Liver (tissue), 3 donors: Measurements from ENCODE around the gene SMYD3.

ENCODE experiments used
- EGR1 ChIP-seq, 2 donors: IDR thresholded peaks; 2 replicates each; pipeline ENCODE4 v1.6.1; 2016 to 2018; ENCODE audit warnings: antibody characterized with exemption in 2 of 2, low read depth in 2 of 2
- FOXA1 ChIP-seq: IDR thresholded peaks from 2 replicates; pipeline ENCODE4 v1.6.1; 2016; ENCODE audit warnings: antibody characterized with exemption
- JUND ChIP-seq, 2 donors: IDR thresholded peaks; 2 replicates each; pipeline ENCODE4 v1.6.1; 2016; ENCODE audit warnings: antibody characterized with exemption in 2 of 2
- MAX ChIP-seq: IDR thresholded peaks from 2 replicates; pipeline ENCODE4 v1.6.1; 2016; ENCODE audit warnings: antibody characterized with exemption
- NR2F2 ChIP-seq: IDR thresholded peaks from 2 replicates; pipeline ENCODE4 v1.6.1; 2016; ENCODE audit warnings: antibody characterized with exemption
- RAD21 ChIP-seq, 2 donors: IDR thresholded peaks; 2 replicates each; pipeline ENCODE4 v1.6.1; 2016; ENCODE audit warnings: antibody characterized with exemption in 2 of 2, mild to moderate bottlenecking in 2 of 2
- RXRA ChIP-seq, 2 donors: IDR thresholded peaks; 2 replicates each; pipeline ENCODE4 v1.6.1; 2017 to 2018; ENCODE audit warnings: antibody characterized with exemption in 2 of 2, mild to moderate bottlenecking in 1 of 2
- SP1 ChIP-seq: IDR thresholded peaks from 2 replicates; pipeline ENCODE4 v1.6.1; 2018; ENCODE audit warnings: antibody characterized with exemption, mild to moderate bottlenecking
- TAF1 ChIP-seq: conservative IDR thresholded peaks from 2 replicates; pipeline ENCODE4 v1.6.1; 2016; ENCODE audit warnings: antibody characterized with exemption, mild to moderate bottlenecking
- YY1 ChIP-seq: IDR thresholded peaks from 2 replicates; pipeline ENCODE4 v1.6.1; 2016; ENCODE audit warnings: antibody characterized with exemption, mild to moderate bottlenecking
- ZBTB33 ChIP-seq: IDR thresholded peaks from 2 replicates; pipeline ENCODE4 v1.6.1; 2016; ENCODE audit warnings: antibody characterized with exemption
- TF ChIP-seq, protein P1 (sequence below): fragments of 150-350 bp; IDR thresholded peaks from 2 replicates; pipeline ENCODE4 v1.5.1; 2017; ENCODE audit warnings: improper control_type of control experiment, low read depth, low read length; ENCODE audit not compliant: missing input control
- TF ChIP-seq, protein P2 (sequence below): IDR thresholded peaks from 2 replicates; pipeline ENCODE4 v1.6.1; 2016; ENCODE audit warnings: antibody characterized with exemption, mild to moderate bottlenecking
- TF ChIP-seq, protein P3 (sequence below): IDR thresholded peaks from 2 replicates; pipeline ENCODE4 v1.6.1; 2016; ENCODE audit warnings: antibody characterized with exemption
- donor health status: healthy.
- donor health status: healthy.

DNA sequence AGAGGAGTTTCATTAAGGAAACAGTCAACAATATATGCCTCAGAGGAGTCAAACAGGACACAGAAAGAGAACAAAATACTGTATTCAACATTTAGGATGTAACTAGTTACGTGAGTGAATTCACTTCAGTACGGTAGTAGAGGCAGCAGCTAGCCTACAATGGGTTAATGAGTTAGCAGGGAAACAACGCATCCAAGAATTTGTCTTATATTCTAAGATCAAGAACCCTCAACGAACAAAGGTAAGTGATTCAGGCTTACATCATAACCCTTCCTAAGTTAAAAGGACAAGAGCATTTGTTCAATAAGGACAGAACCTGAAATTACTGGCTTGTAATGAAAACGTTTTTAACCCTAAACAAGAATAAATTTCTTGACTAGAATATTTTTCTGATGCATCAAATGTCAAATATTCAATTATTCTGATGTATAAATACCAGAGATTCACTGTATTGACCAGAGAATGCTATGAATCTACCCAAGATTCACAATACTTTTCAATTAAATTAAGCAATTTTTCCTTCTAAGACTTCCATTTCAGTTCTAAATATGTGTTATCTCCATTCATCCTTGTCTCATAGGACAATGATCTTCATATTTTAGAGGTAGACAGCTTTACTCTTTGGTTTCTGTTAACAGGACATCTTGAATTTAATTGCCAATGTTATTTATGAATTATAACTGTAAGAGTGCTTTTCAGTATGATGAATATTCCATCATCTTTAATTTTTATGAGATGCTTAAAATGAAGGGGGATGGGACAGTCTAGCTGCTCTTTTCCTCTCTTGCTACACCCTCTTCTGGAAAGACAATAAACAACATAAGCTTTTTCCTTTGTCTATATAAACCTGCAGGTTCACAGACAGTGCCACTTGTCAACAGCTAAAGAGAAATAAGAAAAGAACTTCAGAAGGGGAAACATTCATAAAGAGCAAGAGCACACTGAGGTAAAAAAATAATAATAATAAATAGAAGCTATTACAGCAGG lies 209.5 kb downstream of the SMYD3 start:
- TF ChIP-seq, protein P1, sequence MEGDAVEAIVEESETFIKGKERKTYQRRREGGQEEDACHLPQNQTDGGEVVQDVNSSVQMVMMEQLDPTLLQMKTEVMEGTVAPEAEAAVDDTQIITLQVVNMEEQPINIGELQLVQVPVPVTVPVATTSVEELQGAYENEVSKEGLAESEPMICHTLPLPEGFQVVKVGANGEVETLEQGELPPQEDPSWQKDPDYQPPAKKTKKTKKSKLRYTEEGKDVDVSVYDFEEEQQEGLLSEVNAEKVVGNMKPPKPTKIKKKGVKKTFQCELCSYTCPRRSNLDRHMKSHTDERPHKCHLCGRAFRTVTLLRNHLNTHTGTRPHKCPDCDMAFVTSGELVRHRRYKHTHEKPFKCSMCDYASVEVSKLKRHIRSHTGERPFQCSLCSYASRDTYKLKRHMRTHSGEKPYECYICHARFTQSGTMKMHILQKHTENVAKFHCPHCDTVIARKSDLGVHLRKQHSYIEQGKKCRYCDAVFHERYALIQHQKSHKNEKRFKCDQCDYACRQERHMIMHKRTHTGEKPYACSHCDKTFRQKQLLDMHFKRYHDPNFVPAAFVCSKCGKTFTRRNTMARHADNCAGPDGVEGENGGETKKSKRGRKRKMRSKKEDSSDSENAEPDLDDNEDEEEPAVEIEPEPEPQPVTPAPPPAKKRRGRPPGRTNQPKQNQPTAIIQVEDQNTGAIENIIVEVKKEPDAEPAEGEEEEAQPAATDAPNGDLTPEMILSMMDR: no peak
- no peak for TF ChIP-seq RAD21 (IDR thresholded peaks at IDR 0.05)
- TF ChIP-seq, protein P2, sequence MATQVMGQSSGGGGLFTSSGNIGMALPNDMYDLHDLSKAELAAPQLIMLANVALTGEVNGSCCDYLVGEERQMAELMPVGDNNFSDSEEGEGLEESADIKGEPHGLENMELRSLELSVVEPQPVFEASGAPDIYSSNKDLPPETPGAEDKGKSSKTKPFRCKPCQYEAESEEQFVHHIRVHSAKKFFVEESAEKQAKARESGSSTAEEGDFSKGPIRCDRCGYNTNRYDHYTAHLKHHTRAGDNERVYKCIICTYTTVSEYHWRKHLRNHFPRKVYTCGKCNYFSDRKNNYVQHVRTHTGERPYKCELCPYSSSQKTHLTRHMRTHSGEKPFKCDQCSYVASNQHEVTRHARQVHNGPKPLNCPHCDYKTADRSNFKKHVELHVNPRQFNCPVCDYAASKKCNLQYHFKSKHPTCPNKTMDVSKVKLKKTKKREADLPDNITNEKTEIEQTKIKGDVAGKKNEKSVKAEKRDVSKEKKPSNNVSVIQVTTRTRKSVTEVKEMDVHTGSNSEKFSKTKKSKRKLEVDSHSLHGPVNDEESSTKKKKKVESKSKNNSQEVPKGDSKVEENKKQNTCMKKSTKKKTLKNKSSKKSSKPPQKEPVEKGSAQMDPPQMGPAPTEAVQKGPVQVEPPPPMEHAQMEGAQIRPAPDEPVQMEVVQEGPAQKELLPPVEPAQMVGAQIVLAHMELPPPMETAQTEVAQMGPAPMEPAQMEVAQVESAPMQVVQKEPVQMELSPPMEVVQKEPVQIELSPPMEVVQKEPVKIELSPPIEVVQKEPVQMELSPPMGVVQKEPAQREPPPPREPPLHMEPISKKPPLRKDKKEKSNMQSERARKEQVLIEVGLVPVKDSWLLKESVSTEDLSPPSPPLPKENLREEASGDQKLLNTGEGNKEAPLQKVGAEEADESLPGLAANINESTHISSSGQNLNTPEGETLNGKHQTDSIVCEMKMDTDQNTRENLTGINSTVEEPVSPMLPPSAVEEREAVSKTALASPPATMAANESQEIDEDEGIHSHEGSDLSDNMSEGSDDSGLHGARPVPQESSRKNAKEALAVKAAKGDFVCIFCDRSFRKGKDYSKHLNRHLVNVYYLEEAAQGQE: no peak
- TF ChIP-seq YY1: no peak
- no peak for TF ChIP-seq TAF1
- no peak for TF ChIP-seq MAX
- TF ChIP-seq, protein P3, sequence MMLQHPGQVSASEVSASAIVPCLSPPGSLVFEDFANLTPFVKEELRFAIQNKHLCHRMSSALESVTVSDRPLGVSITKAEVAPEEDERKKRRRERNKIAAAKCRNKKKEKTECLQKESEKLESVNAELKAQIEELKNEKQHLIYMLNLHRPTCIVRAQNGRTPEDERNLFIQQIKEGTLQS: no peak
- no peak for TF ChIP-seq JUND (IDR thresholded peaks at IDR 0.05)
- no peak for TF ChIP-seq RXRA (IDR thresholded peaks at IDR 0.05)
- no peak for TF ChIP-seq SP1
- no peak for TF ChIP-seq ZBTB33
- TF ChIP-seq NR2F2: no peak
- TF ChIP-seq FOXA1: no peak
- TF ChIP-seq EGR1 (IDR thresholded peaks at IDR 0.05; ENCODE audit: low read depth in 2 of 2): no peak
